Measurements from ENCODE around the gene TTLL9.

The TTLL9 gene

DNA sequence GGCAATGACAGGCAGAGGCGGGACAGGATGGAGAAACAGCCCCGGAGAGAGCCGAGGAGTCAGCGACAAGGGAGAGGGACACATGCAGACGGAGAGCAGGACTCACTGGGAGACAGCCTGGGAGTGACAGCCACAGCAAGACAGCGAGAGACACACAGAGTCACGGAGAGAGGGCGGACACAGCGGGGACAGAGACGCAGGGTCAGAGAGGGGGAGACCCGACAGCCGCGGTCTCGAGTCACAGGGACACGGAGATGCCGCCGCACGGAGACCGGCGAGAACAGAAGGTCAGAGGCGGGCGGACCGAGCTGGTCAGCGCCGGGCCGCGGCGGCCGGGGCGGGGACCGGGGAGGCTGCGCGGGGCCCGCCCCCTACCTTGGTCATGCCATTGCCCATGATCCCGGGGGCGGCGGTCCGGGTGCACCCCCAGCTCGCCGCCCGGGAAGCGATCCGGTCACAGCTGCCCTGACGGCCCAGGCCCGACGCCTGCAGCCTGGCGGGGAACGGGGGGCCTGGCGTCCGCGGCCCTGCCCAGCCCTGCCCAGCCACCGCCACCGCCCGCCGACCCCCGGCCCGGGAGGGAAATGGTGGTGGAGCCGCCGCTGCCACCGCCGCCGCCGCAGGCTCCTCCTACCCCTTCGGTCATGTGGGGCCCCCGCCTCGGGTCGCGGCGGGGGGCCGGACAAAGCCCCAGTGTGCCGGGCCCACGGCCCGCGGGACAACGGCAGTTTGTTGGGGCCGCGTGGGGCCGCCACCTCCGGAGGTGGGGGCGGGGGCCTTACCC is at the start of gene TTLL9, which contains the start of gene DUSP15:
TTLL9 (plus strand) TSS at position 693 of the 784 bp plus-strand sequence. CDS start 493 bp downstream, outside the sequence.
DUSP15 (minus strand) TSS at position 586 of the 784 bp plus-strand sequence; CDS start at position 396, 190 bp downstream.
- H3K4me3 ChIP-seq (ENCODE audit: low read depth, low read length) = peak within 1 kb of the TSS; percentile 73
- H3K27me3 ChIP-seq (ENCODE audit: insufficient read depth, low read depth, severe bottlenecking) = no peaks in the 10 kb centered on the region

DNA sequence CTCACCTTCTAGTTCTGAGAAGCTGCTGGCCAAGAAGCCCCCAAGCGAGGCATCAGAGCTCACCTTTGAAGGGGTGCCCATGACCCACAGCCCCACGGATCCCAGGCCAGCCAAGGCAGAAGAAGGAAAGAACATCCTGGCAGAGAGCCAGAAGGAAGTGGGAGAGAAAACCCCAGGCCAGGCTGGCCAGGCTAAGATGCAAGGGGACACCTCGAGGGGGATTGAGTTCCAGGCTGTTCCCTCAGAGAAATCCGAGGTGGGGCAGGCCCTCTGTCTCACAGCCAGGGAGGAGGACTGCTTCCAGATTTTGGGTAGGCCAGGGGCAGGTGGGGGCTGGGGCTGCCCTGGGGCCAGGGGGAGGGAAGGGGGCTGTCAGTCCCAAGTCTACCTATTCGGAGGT is 49.0 kb upstream of the TTLL9 start:
- Histone ChIP-seq H3K4me3 (ENCODE audit: low read depth, low read length) (no peak overlapping the region), H3K36me3 (no peaks in the 10 kb centered on the region), H3K27ac (no peak overlapping the region), H3K27me3 (ENCODE audit: insufficient read depth, low read depth, severe bottlenecking) (no peaks in the 10 kb centered on the region), H3K9me3 (ENCODE audit: severe bottlenecking) (no peaks in the 10 kb centered on the region)
- TF ChIP-seq, protein P1, sequence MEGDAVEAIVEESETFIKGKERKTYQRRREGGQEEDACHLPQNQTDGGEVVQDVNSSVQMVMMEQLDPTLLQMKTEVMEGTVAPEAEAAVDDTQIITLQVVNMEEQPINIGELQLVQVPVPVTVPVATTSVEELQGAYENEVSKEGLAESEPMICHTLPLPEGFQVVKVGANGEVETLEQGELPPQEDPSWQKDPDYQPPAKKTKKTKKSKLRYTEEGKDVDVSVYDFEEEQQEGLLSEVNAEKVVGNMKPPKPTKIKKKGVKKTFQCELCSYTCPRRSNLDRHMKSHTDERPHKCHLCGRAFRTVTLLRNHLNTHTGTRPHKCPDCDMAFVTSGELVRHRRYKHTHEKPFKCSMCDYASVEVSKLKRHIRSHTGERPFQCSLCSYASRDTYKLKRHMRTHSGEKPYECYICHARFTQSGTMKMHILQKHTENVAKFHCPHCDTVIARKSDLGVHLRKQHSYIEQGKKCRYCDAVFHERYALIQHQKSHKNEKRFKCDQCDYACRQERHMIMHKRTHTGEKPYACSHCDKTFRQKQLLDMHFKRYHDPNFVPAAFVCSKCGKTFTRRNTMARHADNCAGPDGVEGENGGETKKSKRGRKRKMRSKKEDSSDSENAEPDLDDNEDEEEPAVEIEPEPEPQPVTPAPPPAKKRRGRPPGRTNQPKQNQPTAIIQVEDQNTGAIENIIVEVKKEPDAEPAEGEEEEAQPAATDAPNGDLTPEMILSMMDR (IDR thresholded peaks at IDR 0.05; ENCODE audit: low read depth, low read length) = no peak
- no peak for DNase-seq

More for the DNA sequence above, at the start of gene TTLL9, which contains the start of gene DUSP15:
- peak; percentile 60 for DNase-seq
- Histone ChIP-seq H3K9me3 (ENCODE audit: severe bottlenecking) (no peaks in the 10 kb centered on the region), H3K36me3 (peaks cover 6% of the 10 kb centered on the region; the same call in 1 of the 2 replicates), H3K27ac (peak within 1 kb of the TSS; percentile 72)
- TF ChIP-seq, protein P1 (IDR thresholded peaks at IDR 0.05; ENCODE audit: low read depth, low read length) = no peak

GRCh38 chr20:31822421-31823330 is 47.8 kb upstream of the TTLL9 start:
- TF ChIP-seq, protein P1 (IDR thresholded peaks at IDR 0.05; ENCODE audit: low read depth, low read length) = peak; percentile 89
- H3K4me3 ChIP-seq (ENCODE audit: low read depth, low read length) = no peak overlapping the region
- DNase-seq = peak; percentile 73
- no peaks in the 10 kb centered on the region for H3K36me3 ChIP-seq
- H3K9me3 ChIP-seq (ENCODE audit: severe bottlenecking) = no peaks in the 10 kb centered on the region
- H3K27ac ChIP-seq = no peak overlapping the region
- H3K27me3 ChIP-seq (ENCODE audit: insufficient read depth, low read depth, severe bottlenecking) = no peaks in the 10 kb centered on the region

GRCh38 chr20:31823360-31824124 is 46.9 kb upstream of the TTLL9 start:
- Histone ChIP-seq H3K36me3 (no peaks in the 10 kb centered on the region), H3K27ac (no peak overlapping the region), H3K27me3 (ENCODE audit: insufficient read depth, low read depth, severe bottlenecking) (no peaks in the 10 kb centered on the region), H3K4me3 (ENCODE audit: low read depth, low read length) (no peak overlapping the region), H3K9me3 (ENCODE audit: severe bottlenecking) (no peaks in the 10 kb centered on the region)
- TF ChIP-seq, protein P1 (IDR thresholded peaks at IDR 0.05; ENCODE audit: low read depth, low read length) = no peak
- no peak for DNase-seq

DNA sequence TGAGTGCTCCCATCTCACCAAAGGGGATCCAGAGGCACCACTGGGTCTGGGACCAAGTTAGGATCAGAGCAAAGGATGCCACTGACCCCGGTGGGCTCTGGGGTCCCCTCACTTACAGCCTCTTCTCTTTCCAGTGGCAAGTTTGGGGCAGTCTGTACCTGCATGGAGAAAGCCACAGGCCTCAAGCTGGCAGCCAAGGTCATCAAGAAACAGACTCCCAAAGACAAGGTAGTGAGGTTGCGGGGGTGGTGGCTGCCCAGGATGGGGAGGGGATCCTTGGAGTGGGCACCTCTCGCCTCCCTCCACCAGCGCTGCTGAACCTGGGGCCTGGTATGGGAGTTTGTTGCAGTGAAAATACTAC is 46.3 kb upstream of the TTLL9 start:
- H3K36me3 ChIP-seq = no peaks in the 10 kb centered on the region
- H3K4me3 ChIP-seq (ENCODE audit: low read depth, low read length) = no peak overlapping the region
- no peaks in the 10 kb centered on the region for H3K27me3 ChIP-seq (ENCODE audit: insufficient read depth, low read depth, severe bottlenecking)
- no peak overlapping the region for H3K27ac ChIP-seq
- H3K9me3 ChIP-seq (ENCODE audit: severe bottlenecking) = no peaks in the 10 kb centered on the region
- TF ChIP-seq, protein P1 (IDR thresholded peaks at IDR 0.05; ENCODE audit: low read depth, low read length) = no peak
- DNase-seq = no peak

Data from WERI-Rb-1 (cell line).